ENCODE data around the gene ACP7. TPM values are rescaled to one million over a fixed set of nuclear protein-coding genes. Genes with fewer than 3 reads are reported as not detected.

Gene ACP7
- total RNA-seq, 1 experiment from 2014 or later: 5.4 TPM

GRCh38 chr19:39082745-39083598, 1.2 kb upstream of the ACP7 start:
- DNase-seq: no peak
- Histone ChIP-seq H3K9me3 (ENCODE audit: insufficient read depth, low read depth) (no peaks in the 10 kb centered on the region), H3K36me3 (ENCODE audit: low read depth) (no peaks in the 10 kb centered on the region), H2AFZ (peak overlapping the region; percentile 79), H3K4me1 (replicated peaks; ENCODE audit: insufficient read depth) (peaks cover 39% of the 10 kb centered on the region), H4K20me1 (ENCODE audit: insufficient read depth) (no peaks in the 10 kb centered on the region), H3K4me2 (peak overlapping the region; percentile 82), H3K27ac (peak overlapping the region; percentile 26), H3K9me2 (ENCODE audit: insufficient read depth) (no peaks in the 10 kb centered on the region), H3K27me3 (ENCODE audit: insufficient read depth, low read depth) (no peaks in the 10 kb centered on the region), H3F3A (ENCODE audit: insufficient read depth, low read depth) (peaks cover 31% of the 10 kb centered on the region), H3K4me3 (peak overlapping the region; percentile 96), H3K79me2 (ENCODE audit: low read depth) (peaks cover 19% of the 10 kb centered on the region)
- intact Hi-C loops (cut with micrococcal nuclease; ENCODE audit: unreplicated experiment): no loop called here
- BruUV-seq (replicated peaks): TSS peak; percentile 70
- ChIA-PET POLR2A (ENCODE audit: unreplicated experiment) (interaction anchor here (0.6 kb wide), 1 partner anchor 739 kb away, joined by 3 read pairs; no protein-coding TSS in a partner anchor), CTCF (no interaction called here)
- TF ChIP-seq EZH2 (IDR thresholded peaks at IDR 0.05; ENCODE audit: low read depth) (no peak), CTCF (conservative IDR thresholded peaks at IDR 0.05) (0 out of 2 replicates have a peak, but pooled peaks have one; percentile 17)

GRCh38 chr19:39083599-39083982, 577 bp upstream of the ACP7 start:
- Histone ChIP-seq H3K9me3 (ENCODE audit: insufficient read depth, low read depth) (no peaks in the 10 kb centered on the region), H3F3A (ENCODE audit: insufficient read depth, low read depth) (peaks cover 26% of the 10 kb centered on the region), H4K20me1 (ENCODE audit: insufficient read depth) (no peaks in the 10 kb centered on the region), H3K4me3 (peak overlapping the region; percentile 96), H3K27me3 (ENCODE audit: insufficient read depth, low read depth) (no peaks in the 10 kb centered on the region), H3K79me2 (ENCODE audit: low read depth) (peaks cover 19% of the 10 kb centered on the region), H3K36me3 (ENCODE audit: low read depth) (no peaks in the 10 kb centered on the region), H3K9me2 (ENCODE audit: insufficient read depth) (no peaks in the 10 kb centered on the region), H2AFZ (peak overlapping the region; percentile 79), H3K27ac (peak overlapping the region; percentile 26), H3K4me1 (replicated peaks; ENCODE audit: insufficient read depth) (peaks cover 34% of the 10 kb centered on the region), H3K4me2 (peak overlapping the region; percentile 82)
- TF ChIP-seq EZH2 (IDR thresholded peaks at IDR 0.05; ENCODE audit: low read depth) (no peak), CTCF (conservative IDR thresholded peaks at IDR 0.05) (no peak)
- POLR2A ChIA-PET (ENCODE audit: unreplicated experiment): no interaction called here
- BruUV-seq (replicated peaks): no TSS peak
- intact Hi-C loops (cut with micrococcal nuclease; ENCODE audit: unreplicated experiment): no loop called here
- CTCF ChIA-PET: no interaction called here
- no peak for DNase-seq

GRCh38 chr19:39084732-39085080, 538 bp downstream of the ACP7 start:
- POLR2A ChIA-PET (ENCODE audit: unreplicated experiment): interaction anchor here (0.6 kb wide), 1 partner anchor 324 kb away, joined by 5 read pairs; no protein-coding TSS in a partner anchor
- H3K4me3 ChIP-seq: peak overlapping the region; percentile 96
- no peak for DNase-seq
- H2AFZ ChIP-seq: peak overlapping the region; percentile 82
- no TSS peak for BruUV-seq (replicated peaks)
- no peaks in the 10 kb centered on the region for H3K9me2 ChIP-seq (ENCODE audit: insufficient read depth)
- no peaks in the 10 kb centered on the region for H4K20me1 ChIP-seq (ENCODE audit: insufficient read depth)
- intact Hi-C loops (cut with micrococcal nuclease; ENCODE audit: unreplicated experiment): no loop called here
- CTCF ChIA-PET: interaction anchor here (0.6 to 1.1 kb wide), 3 partner anchors 10 to 12 kb away, joined by 3 to 13 read pairs (median 3); no protein-coding TSS in a partner anchor
- no peaks in the 10 kb centered on the region for H3K36me3 ChIP-seq (ENCODE audit: low read depth)
- peak overlapping the region; percentile 82 for H3K4me2 ChIP-seq
- TF ChIP-seq CTCF (conservative IDR thresholded peaks at IDR 0.05) (no peak), EZH2 (IDR thresholded peaks at IDR 0.05; ENCODE audit: low read depth) (no peak)
- no peaks in the 10 kb centered on the region for H3K9me3 ChIP-seq (ENCODE audit: insufficient read depth, low read depth)
- H3K4me1 ChIP-seq (replicated peaks; ENCODE audit: insufficient read depth): peaks cover 23% of the 10 kb centered on the region
- H3K27me3 ChIP-seq (ENCODE audit: insufficient read depth, low read depth): no peaks in the 10 kb centered on the region
- H3K27ac ChIP-seq: no peak overlapping the region
- H3K79me2 ChIP-seq (ENCODE audit: low read depth): peaks cover 19% of the 10 kb centered on the region
- H3F3A ChIP-seq (ENCODE audit: insufficient read depth, low read depth): peaks cover 16% of the 10 kb centered on the region; the same call in 1 of the 2 replicates

Measured in PC-9 (cell line).